Measurements from ENCODE around the gene NAA50.

NAA50 gene

DNA sequence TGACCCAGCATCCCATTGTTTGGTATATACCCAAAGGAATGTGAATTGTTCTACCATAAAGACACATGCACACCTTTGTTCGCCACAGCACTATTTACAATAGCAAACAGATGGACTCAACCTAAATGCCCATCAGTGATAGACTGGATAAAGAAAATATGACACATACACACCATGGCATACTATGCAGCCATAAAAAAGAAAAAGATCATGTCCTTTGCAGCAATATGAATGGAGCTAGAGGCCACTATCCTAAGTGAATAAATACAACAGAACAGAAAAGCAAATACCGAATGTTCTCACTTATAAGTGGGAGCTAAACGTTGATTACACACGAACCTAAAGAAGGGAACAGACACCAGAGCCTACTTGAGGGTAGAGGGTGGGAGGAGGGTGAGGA is 38.2 kb downstream of the NAA50 start:
- no peaks in the 10 kb centered on the region for H3K36me3 ChIP-seq (ENCODE audit: control insufficient read depth in 2 of 2, insufficient read depth in 1 of 2, low read length in 2 of 2)
- no peaks in the 10 kb centered on the region for H3K9me3 ChIP-seq (ENCODE audit: control insufficient read depth, insufficient read depth, low read depth, low read length)
- ChIA-PET CTCF (no interaction called here), POLR2A (interaction anchor here (0.7 kb wide), 1 partner anchor 394 kb away, joined by 5 read pairs; no protein-coding TSS in a partner anchor)
- no peak overlapping the region for H3K27ac ChIP-seq (ENCODE audit: extremely low read depth, low read depth, low read length)
- TF ChIP-seq GLIS2 (tag by site-specific recombination; IDR thresholded peaks at IDR 0.05), result no peak
- TF ChIP-seq ZNF146 (tag by site-specific recombination; IDR thresholded peaks at IDR 0.05), result peak; percentile 63
- no peaks in the 10 kb centered on the region for H3K4me1 ChIP-seq (ENCODE audit: control insufficient read depth, insufficient read depth, low read length)
- no peak overlapping the region for H3K4me3 ChIP-seq (ENCODE audit: low read depth, low read length)

DNA sequence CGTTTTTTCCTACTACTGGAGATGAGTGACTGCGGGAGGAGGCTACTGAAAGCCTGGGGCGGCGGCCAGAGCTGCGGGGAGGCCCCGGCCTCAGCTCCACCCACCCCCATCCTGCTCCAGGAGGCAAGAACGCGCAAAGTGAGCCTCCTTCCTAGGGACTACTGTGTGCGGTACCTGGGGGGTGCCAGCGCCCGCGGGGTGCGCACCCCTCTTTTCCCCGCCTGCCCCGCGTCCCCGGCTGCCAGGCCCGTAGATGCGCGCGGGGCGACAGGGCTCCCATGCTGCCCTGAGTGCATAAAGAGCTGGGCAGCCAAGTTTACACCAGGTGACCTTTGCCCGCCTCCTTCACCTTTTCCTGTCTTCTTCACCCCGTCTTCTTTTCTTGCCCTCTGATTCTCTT is 47.1 kb downstream of the NAA50 start:
- H3K4me1 ChIP-seq (ENCODE audit: control insufficient read depth, insufficient read depth, low read length), result peaks cover 4% of the 10 kb centered on the region
- H3K9me3 ChIP-seq (ENCODE audit: control insufficient read depth, insufficient read depth, low read depth, low read length), result no peaks in the 10 kb centered on the region
- peak overlapping the region; percentile 14; the same call in 1 of the 2 replicates for H3K4me3 ChIP-seq (ENCODE audit: low read depth, low read length)
- POLR2A ChIA-PET, result no interaction called here
- no peak overlapping the region for H3K27ac ChIP-seq (ENCODE audit: extremely low read depth, low read depth, low read length)
- no peak for TF ChIP-seq EGR2 (tag by site-specific recombination; IDR thresholded peaks at IDR 0.05; ENCODE audit: low read depth)
- CTCF ChIA-PET, result no interaction called here
- H3K36me3 ChIP-seq (ENCODE audit: control insufficient read depth in 2 of 2, insufficient read depth in 1 of 2, low read length in 2 of 2), result no peaks in the 10 kb centered on the region

DNA sequence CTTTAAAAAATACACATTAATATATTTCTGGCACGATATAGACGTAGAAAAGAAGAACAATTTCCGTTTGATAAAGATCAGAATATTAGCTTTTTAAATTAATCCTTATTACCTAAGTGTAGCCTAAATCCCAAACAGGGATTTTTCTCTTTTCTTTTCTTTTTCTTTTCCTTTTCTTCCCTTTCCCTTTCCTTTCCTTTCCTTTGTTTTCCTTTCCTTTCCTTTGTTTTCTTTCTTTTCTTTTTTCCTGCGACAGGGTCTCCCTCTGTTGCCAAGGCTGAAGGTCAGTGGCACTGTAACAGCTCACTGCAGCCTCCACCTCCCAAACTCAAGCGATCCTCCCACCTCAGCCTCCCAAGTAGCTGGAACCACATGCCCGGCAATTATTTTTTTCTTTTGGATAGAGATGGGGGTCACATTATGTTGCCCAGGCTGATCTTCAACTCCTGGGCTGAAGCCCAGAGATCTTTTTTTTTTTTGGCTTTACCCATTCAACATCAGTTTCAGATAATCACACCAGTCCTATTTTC is 47.8 kb downstream of the NAA50 start:
- Histone ChIP-seq H3K4me1 (ENCODE audit: control insufficient read depth, insufficient read depth, low read length) (peaks cover 4% of the 10 kb centered on the region), H3K9me3 (ENCODE audit: control insufficient read depth, insufficient read depth, low read depth, low read length) (no peaks in the 10 kb centered on the region), H3K36me3 (ENCODE audit: control insufficient read depth in 2 of 2, insufficient read depth in 1 of 2, low read length in 2 of 2) (no peaks in the 10 kb centered on the region), H3K4me3 (ENCODE audit: low read depth, low read length) (no peak overlapping the region), H3K27ac (ENCODE audit: extremely low read depth, low read depth, low read length) (no peak overlapping the region)
- ChIA-PET CTCF (interaction anchor here (0.7 kb wide), 1 partner anchor 219 kb away, joined by 4 read pairs; no protein-coding TSS in a partner anchor), POLR2A (interaction anchor here (0.6 kb wide), 1 partner anchor 47 kb away, joined by 3 read pairs; no protein-coding TSS in a partner anchor)
- TF ChIP-seq, protein P1, sequence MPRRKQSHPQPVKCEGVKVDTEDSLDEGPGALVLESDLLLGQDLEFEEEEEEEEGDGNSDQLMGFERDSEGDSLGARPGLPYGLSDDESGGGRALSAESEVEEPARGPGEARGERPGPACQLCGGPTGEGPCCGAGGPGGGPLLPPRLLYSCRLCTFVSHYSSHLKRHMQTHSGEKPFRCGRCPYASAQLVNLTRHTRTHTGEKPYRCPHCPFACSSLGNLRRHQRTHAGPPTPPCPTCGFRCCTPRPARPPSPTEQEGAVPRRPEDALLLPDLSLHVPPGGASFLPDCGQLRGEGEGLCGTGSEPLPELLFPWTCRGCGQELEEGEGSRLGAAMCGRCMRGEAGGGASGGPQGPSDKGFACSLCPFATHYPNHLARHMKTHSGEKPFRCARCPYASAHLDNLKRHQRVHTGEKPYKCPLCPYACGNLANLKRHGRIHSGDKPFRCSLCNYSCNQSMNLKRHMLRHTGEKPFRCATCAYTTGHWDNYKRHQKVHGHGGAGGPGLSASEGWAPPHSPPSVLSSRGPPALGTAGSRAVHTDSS (tag by site-specific recombination; IDR thresholded peaks at IDR 0.05), result no peak
- TF ChIP-seq ZSCAN16 (tag by site-specific recombination; IDR thresholded peaks at IDR 0.05), result no peak
- no peak for TF ChIP-seq ZNF133 (tag by site-specific recombination; IDR thresholded peaks at IDR 0.05)
- peak; percentile 99 for TF ChIP-seq PRDM1 (tag by site-specific recombination; IDR thresholded peaks at IDR 0.05)
- no peak for TF ChIP-seq ZNF239 (tag by site-specific recombination; IDR thresholded peaks at IDR 0.05)
- 0 out of 2 replicates have a peak, but pooled peaks have one; percentile 34 for TF ChIP-seq ZNF366 (tag by site-specific recombination; conservative IDR thresholded peaks at IDR 0.05)
- no peak for TF ChIP-seq ZSCAN23 (tag by site-specific recombination; IDR thresholded peaks at IDR 0.05)
- no peak for TF ChIP-seq ZNF473 (tag by site-specific recombination; IDR thresholded peaks at IDR 0.05)
- TF ChIP-seq ZNF302 (tag by site-specific recombination; IDR thresholded peaks at IDR 0.05; ENCODE audit: low read depth), result no peak
- no peak for TF ChIP-seq ZNF785 (tag by site-specific recombination; IDR thresholded peaks at IDR 0.05)
- no peak for TF ChIP-seq ZNF654 (tag by site-specific recombination; IDR thresholded peaks at IDR 0.05; ENCODE audit: low read depth)
- no peak for TF ChIP-seq SP2 (tag by site-specific recombination; IDR thresholded peaks at IDR 0.05)
- TF ChIP-seq ZNF600 (tag by site-specific recombination; IDR thresholded peaks at IDR 0.05), result no peak
- no peak for TF ChIP-seq YY2 (tag by site-specific recombination; IDR thresholded peaks at IDR 0.05)
- TF ChIP-seq ZNF169 (tag by site-specific recombination; IDR thresholded peaks at IDR 0.05), result no peak
- TF ChIP-seq, protein P2, sequence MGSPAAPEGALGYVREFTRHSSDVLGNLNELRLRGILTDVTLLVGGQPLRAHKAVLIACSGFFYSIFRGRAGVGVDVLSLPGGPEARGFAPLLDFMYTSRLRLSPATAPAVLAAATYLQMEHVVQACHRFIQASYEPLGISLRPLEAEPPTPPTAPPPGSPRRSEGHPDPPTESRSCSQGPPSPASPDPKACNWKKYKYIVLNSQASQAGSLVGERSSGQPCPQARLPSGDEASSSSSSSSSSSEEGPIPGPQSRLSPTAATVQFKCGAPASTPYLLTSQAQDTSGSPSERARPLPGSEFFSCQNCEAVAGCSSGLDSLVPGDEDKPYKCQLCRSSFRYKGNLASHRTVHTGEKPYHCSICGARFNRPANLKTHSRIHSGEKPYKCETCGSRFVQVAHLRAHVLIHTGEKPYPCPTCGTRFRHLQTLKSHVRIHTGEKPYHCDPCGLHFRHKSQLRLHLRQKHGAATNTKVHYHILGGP (tag by site-specific recombination; IDR thresholded peaks at IDR 0.05), result no peak
